ENCODE results near the gene CCDC187. TPM values are rescaled to one million over a fixed set of nuclear protein-coding genes. Genes with fewer than 3 reads are reported as not detected.

The CCDC187 gene
- total RNA-seq, 2 experiments from 2014 or later, result not detected

DNA sequence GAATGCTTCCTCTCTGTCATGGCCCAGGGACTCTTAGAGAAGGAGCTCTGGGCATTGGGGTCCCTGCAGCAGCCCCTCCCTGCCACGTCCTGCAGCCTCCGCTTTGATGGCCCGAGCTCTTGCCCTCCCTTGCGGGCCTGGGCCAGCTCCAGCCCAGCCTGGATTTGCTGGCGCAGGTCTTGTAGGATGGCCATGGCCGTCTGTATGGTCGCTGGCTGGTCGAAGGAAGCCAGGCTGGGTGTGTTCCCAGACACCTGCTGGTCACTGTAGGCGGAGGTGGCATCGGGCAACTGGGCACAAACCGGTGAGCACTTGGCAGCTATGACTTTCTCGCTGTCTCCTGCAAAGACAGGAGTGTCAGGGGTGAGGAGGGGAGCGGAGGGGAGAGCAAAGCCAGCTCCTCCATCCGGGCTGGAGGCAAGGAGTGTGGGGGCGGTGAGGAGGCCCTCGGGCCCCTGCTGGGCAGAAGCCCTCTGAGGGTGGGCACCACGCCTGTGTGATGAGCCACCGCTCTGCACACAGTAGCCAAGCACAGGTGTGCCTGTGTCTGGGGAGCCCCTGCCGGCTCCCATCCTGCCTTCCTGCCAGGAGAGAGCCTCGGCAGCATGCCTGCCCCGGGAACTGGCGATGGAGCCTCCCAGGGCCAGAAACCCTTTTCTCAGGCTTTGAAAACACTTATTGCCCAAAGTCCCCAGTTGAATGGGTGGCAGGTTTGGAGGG is 12.4 kb downstream of the CCDC187 start:
- Mint-ChIP-seq H3K4me1 (no peaks in the 10 kb centered on the region), H3K4me3 (no peak overlapping the region), H3K36me3 (no peaks in the 10 kb centered on the region), H3K27me3 (no peaks in the 10 kb centered on the region), H3K27ac (no peak overlapping the region), H3K9me3 (ENCODE audit: low read depth) (no peaks in the 10 kb centered on the region)
- ATAC-seq (no peak), DNase-seq (no peak)
- CTCF ChIA-PET, result no interaction called here

DNA sequence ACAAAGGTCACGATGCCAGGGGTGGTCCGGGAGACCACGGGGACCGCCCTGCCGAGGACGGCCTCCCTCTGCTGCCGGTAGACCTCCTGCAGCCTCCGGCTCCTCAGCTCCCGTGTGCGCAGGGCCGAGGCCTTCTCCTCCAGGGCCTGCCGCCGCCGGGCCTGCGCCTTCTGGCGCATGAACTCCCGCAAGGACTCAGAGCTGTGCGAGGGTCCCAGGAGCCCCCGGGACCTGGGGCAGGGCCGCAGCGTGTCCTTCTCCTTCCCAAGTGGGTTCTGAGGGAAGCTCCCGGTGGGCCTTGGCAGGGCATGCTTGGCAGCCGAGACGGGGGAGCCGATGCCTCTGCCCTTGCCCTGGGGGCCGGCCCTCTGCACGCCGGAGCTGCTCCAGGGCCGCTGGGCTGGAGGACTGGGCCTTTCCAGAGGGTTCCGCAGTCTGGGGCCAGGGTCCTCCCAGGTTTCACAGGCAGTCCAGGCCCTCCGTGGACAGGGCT is 13.3 kb downstream of the CCDC187 start:
- Mint-ChIP-seq H3K27me3 (no peaks in the 10 kb centered on the region), H3K36me3 (no peaks in the 10 kb centered on the region), H3K4me1 (no peaks in the 10 kb centered on the region), H3K27ac (no peak overlapping the region), H3K9me3 (ENCODE audit: low read depth) (no peaks in the 10 kb centered on the region), H3K4me3 (no peak overlapping the region)
- no peak for ATAC-seq
- DNase-seq, result no peak
- CTCF ChIA-PET, result no interaction called here

DNA sequence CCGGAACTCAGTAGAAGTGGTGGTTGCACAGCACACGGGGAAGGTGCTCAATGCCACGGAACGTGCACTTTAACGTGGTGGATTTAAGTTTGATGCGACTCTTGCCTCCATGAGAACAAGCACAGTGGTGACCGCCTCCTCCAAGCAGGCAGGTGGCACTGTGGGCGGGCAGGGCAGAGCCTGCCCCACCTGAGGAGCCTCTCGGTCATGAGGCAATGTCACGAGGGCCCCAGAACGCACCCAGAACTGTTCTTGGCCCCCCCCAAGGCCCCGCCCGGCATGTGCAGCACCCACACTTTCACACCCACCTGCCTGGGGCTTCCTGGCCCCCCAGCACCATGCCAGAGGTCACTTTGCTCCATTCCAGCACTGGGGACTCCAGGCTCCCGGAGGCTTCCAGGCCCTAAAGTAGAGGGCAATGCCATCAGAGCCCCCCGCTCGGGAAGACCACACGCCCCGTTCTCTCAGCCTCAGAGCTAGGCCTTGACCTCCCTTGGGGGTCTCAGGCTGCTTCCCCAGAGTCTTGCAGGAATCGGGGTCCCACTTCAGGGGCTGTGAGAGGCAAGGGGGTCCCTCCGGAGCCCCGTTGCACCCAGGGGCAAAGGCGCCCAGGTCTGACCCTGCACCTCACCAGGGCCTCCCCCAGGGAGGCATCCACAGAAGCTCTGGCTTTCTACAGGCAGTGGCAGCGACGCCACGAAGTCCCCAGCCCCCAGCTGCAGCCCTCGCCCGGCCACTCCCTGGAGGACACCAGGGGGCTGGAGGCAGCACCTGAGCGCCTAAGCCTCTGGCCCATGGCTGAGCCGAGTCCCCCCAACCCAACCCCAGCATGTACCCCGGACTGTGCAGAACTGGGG is 14.0 kb downstream of the CCDC187 start:
- H3K27me3 Mint-ChIP-seq, result no peaks in the 10 kb centered on the region
- no peaks in the 10 kb centered on the region for H3K4me1 Mint-ChIP-seq
- no peak overlapping the region for H3K27ac Mint-ChIP-seq
- no peaks in the 10 kb centered on the region for H3K36me3 Mint-ChIP-seq
- CTCF ChIA-PET, result no interaction called here
- ATAC-seq (no peak), DNase-seq (no peak)
- H3K9me3 Mint-ChIP-seq (ENCODE audit: low read depth), result no peaks in the 10 kb centered on the region
- H3K4me3 Mint-ChIP-seq, result no peak overlapping the region

DNA sequence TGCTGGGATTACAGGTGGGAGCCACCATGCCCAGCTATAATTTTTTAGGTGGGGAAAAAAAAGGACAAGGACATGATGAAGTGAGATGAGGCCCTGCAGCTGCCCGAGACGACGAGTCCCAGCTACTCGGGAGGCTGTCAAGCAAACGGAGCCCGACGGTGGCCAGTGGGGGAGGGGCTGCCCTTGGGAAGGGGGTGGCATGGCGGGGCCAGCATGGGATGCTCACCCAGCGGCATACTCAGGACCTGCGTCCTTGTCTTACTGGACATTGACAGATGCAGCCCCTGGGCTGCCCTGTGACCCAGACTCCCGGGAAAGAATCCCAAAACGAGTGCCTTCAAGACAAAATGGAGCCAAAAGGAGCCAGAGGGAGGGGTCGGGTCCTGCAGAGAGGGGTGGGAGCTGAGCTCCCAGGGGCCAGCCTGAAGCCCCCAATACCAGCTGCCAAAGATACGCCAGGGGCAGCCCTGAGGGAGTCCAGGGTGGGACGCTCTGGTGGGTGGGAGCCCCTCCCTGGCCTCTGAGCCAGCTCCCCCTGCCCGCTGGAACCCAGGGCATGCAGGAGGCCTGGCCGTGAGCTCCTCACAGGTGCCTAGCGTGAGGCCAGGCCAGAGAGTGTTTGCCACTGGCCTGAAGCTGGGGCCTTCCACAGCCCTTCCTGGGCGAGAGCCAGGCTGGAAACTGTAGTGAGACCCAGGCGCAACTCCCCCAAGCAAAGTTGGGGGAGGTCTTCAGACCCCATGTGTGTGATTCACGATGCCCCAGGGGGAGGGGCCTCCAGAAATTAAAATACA is 15.7 kb downstream of the CCDC187 start:
- H3K4me3 Mint-ChIP-seq, result no peak overlapping the region
- no peaks in the 10 kb centered on the region for H3K9me3 Mint-ChIP-seq (ENCODE audit: low read depth)
- DNase-seq (no peak), ATAC-seq (no peak)
- H3K27me3 Mint-ChIP-seq, result no peaks in the 10 kb centered on the region
- no peaks in the 10 kb centered on the region for H3K36me3 Mint-ChIP-seq
- CTCF ChIA-PET, result no interaction called here
- H3K27ac Mint-ChIP-seq, result no peak overlapping the region
- H3K4me1 Mint-ChIP-seq, result no peaks in the 10 kb centered on the region

DNA sequence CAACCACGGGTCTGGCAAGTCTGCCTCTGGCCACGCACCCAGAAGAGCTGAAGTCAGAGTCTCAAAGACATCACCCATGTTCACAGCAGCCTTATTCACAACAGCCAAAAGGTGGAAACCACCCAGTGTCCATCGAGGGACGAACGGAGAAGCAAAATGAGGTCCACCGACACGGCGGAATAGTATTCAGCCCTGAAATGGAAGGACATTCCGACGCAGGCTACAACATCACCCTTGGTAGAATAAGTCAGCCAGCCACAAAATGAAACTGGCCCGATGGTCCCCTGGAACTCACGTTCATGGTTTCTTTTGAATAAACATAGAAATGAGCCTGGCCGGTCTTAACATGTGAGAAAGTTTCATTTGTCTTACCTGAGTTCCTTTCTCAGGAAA is 16.9 kb downstream of the CCDC187 start:
- CTCF ChIA-PET, result no interaction called here
- Mint-ChIP-seq H3K27me3 (no peaks in the 10 kb centered on the region), H3K36me3 (no peaks in the 10 kb centered on the region), H3K9me3 (ENCODE audit: low read depth) (no peaks in the 10 kb centered on the region), H3K4me3 (no peak overlapping the region), H3K4me1 (no peaks in the 10 kb centered on the region), H3K27ac (no peak overlapping the region)
- DNase-seq (no peak), ATAC-seq (no peak)

- DNase-seq, result no peak
- no peak for ATAC-seq
- H3K27me3 Mint-ChIP-seq, result no peaks in the 10 kb centered on the region
- H3K4me1 Mint-ChIP-seq, result no peaks in the 10 kb centered on the region
- CTCF ChIA-PET, result no interaction called here
- no peak overlapping the region for H3K27ac Mint-ChIP-seq
- H3K9me3 Mint-ChIP-seq (ENCODE audit: low read depth), result no peaks in the 10 kb centered on the region
- no peak overlapping the region for H3K4me3 Mint-ChIP-seq
- H3K36me3 Mint-ChIP-seq, result no peaks in the 10 kb centered on the region
Observed at GRCh38 chr9:136286359-136286986, 17.4 kb downstream of the CCDC187 start.

- CTCF ChIA-PET, result no interaction called here
- Mint-ChIP-seq H3K4me1 (no peaks in the 10 kb centered on the region), H3K27me3 (no peaks in the 10 kb centered on the region), H3K27ac (no peak overlapping the region), H3K36me3 (no peaks in the 10 kb centered on the region), H3K9me3 (ENCODE audit: low read depth) (no peaks in the 10 kb centered on the region), H3K4me3 (no peak overlapping the region)
- ATAC-seq (no peak), DNase-seq (no peak)
Observed at GRCh38 chr9:136285501-136286358, 18.2 kb downstream of the CCDC187 start.

GRCh38 chr9:136284951-136285350 is 18.9 kb downstream of the CCDC187 start:
- Mint-ChIP-seq H3K36me3 (no peaks in the 10 kb centered on the region), H3K4me1 (no peaks in the 10 kb centered on the region), H3K9me3 (ENCODE audit: low read depth) (no peaks in the 10 kb centered on the region), H3K4me3 (no peak overlapping the region), H3K27me3 (no peaks in the 10 kb centered on the region), H3K27ac (no peak overlapping the region)
- ATAC-seq (no peak), DNase-seq (no peak)
- CTCF ChIA-PET, result interaction anchor here (1.0 kb wide), 3 partner anchors 114 to 317 kb away, joined by 3 read pairs; no protein-coding TSS in a partner anchor

- no peaks in the 10 kb centered on the region for H3K36me3 Mint-ChIP-seq
- ATAC-seq, result no peak
Observed at GRCh38 chr9:136284311-136284710, 19.6 kb downstream of the CCDC187 start.

GRCh38 chr9:136283291-136284235 is 20.3 kb downstream of the CCDC187 start:
- Mint-ChIP-seq H3K9me3 (ENCODE audit: low read depth) (no peaks in the 10 kb centered on the region), H3K27ac (no peak overlapping the region), H3K27me3 (no peaks in the 10 kb centered on the region), H3K36me3 (no peaks in the 10 kb centered on the region), H3K4me1 (no peaks in the 10 kb centered on the region), H3K4me3 (no peak overlapping the region)
- peak; percentile 88 for ATAC-seq
- DNase-seq, result peak; percentile 81
- CTCF ChIA-PET, result interaction anchor here (0.8 to 1.9 kb wide), 12 partner anchors 11 to 316 kb away, joined by 3 to 5 read pairs (median 3); no protein-coding TSS in a partner anchor

More at GRCh38 chr9:136284311-136284710, 19.6 kb downstream of the CCDC187 start:
- no peaks in the 10 kb centered on the region for H3K9me3 Mint-ChIP-seq (ENCODE audit: low read depth)
- no peaks in the 10 kb centered on the region for H3K27me3 Mint-ChIP-seq
- CTCF ChIA-PET, result interaction anchor here (0.8 to 1.6 kb wide), 5 partner anchors 12 to 316 kb away, joined by 3 to 4 read pairs (median 3); no protein-coding TSS in a partner anchor
- no peaks in the 10 kb centered on the region for H3K4me1 Mint-ChIP-seq
- DNase-seq, result no peak
- H3K4me3 Mint-ChIP-seq, result no peak overlapping the region
- H3K27ac Mint-ChIP-seq, result no peak overlapping the region

DNA sequence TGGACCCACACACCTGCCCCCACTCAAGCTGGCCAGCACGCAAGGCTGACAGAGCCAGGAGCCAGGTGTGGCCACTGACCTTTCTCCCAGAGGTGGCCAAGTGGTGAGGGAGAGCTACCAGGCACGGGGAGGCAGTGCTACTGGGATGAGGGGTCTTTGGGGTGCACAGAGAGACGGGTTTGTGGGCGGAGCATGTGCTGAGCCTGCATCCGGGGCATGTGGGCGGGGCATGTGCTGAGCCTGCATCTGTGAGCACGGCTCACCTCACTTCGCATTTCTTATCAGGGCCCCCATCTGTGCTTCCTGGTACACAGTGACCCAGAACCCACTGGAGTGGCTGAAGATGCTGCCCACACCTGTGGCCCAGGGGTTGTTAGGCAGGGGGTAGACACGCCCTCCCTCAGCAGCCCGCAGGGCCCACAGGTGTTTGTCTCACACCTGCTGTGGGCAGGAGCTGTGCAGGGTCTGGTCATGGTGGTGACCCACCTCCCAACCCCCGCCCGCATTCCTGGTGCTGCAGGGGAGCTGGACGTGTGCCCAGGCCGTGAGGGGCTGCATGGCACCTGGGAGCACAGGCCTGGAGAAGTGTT is 21.5 kb downstream of the CCDC187 start:
- ATAC-seq, result peak; percentile 21
- H3K9me3 Mint-ChIP-seq (ENCODE audit: low read depth), result no peaks in the 10 kb centered on the region
- peak; percentile 48 for DNase-seq
- no peaks in the 10 kb centered on the region for H3K27me3 Mint-ChIP-seq
- H3K4me1 Mint-ChIP-seq, result no peaks in the 10 kb centered on the region
- no peak overlapping the region for H3K4me3 Mint-ChIP-seq
- CTCF ChIA-PET, result interaction anchor here (0.7 to 1.9 kb wide), 6 partner anchors 14 to 149 kb away, joined by 3 to 6 read pairs (median 4); no protein-coding TSS in a partner anchor
- no peak overlapping the region for H3K27ac Mint-ChIP-seq
- no peaks in the 10 kb centered on the region for H3K36me3 Mint-ChIP-seq

All from activated CD8-positive, alpha-beta memory T cell treated with anti-CD3 and anti-CD28 coated beads, Interleukin-2, amount 10 ng/mL, durations not matched to agents 7 days and 5 days (primary cell).